HL-60 (cell line): ENCODE data around the gene RGL4.

Source experiments
- GABPA ChIP-seq: IDR thresholded peaks from 2 replicates; pipeline ENCODE4 v1.6.1; 2012; ENCODE audit warnings: low read depth
- SPI1 ChIP-seq: IDR thresholded peaks from 2 replicates; pipeline ENCODE4 v1.6.1; 2012; ENCODE audit warnings: low read depth, mild to moderate bottlenecking, borderline replicate concordance
- TF ChIP-seq, protein P1 (sequence below): IDR thresholded peaks from one replicate; pipeline ENCODE4 v1.5.1; 2011; ENCODE audit warnings: low read length, control low read depth, inconsistent platforms; ENCODE audit not compliant: insufficient read depth
- TF ChIP-seq, protein P2 (sequence below): IDR thresholded peaks from 2 replicates; pipeline ENCODE4 v1.6.1; 2012; ENCODE audit warnings: low read depth; ENCODE audit not compliant: insufficient replicate concordance

DNA sequence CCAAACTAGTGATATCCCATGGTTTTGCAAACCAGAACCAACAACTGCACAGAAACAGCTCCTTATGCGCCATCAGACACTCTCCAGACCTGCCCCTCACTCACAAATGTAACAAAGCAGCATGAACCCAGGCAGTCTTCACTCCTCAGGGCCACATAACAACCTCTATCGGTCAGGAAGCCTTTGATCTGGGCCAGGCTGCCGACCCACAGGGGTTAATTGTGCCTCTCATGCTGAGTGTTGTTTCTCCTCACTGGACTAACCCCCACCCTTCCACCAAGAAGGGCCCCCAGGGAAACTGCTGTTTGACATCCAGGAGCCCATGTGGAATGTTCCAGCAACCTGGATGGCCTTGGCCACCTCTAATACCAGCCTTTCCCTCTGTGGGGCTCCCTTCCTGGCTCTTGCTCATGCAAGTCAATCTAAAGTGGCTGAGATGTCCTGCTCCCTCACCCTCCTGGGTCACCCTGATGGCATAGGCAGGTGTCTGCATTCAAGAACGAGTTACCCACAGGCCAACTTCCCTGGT lies 7.9 kb upstream of the RGL4 start:
- TF ChIP-seq, protein P1, sequence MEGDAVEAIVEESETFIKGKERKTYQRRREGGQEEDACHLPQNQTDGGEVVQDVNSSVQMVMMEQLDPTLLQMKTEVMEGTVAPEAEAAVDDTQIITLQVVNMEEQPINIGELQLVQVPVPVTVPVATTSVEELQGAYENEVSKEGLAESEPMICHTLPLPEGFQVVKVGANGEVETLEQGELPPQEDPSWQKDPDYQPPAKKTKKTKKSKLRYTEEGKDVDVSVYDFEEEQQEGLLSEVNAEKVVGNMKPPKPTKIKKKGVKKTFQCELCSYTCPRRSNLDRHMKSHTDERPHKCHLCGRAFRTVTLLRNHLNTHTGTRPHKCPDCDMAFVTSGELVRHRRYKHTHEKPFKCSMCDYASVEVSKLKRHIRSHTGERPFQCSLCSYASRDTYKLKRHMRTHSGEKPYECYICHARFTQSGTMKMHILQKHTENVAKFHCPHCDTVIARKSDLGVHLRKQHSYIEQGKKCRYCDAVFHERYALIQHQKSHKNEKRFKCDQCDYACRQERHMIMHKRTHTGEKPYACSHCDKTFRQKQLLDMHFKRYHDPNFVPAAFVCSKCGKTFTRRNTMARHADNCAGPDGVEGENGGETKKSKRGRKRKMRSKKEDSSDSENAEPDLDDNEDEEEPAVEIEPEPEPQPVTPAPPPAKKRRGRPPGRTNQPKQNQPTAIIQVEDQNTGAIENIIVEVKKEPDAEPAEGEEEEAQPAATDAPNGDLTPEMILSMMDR, result no peak
- no peak for TF ChIP-seq GABPA
- TF ChIP-seq, protein P2, sequence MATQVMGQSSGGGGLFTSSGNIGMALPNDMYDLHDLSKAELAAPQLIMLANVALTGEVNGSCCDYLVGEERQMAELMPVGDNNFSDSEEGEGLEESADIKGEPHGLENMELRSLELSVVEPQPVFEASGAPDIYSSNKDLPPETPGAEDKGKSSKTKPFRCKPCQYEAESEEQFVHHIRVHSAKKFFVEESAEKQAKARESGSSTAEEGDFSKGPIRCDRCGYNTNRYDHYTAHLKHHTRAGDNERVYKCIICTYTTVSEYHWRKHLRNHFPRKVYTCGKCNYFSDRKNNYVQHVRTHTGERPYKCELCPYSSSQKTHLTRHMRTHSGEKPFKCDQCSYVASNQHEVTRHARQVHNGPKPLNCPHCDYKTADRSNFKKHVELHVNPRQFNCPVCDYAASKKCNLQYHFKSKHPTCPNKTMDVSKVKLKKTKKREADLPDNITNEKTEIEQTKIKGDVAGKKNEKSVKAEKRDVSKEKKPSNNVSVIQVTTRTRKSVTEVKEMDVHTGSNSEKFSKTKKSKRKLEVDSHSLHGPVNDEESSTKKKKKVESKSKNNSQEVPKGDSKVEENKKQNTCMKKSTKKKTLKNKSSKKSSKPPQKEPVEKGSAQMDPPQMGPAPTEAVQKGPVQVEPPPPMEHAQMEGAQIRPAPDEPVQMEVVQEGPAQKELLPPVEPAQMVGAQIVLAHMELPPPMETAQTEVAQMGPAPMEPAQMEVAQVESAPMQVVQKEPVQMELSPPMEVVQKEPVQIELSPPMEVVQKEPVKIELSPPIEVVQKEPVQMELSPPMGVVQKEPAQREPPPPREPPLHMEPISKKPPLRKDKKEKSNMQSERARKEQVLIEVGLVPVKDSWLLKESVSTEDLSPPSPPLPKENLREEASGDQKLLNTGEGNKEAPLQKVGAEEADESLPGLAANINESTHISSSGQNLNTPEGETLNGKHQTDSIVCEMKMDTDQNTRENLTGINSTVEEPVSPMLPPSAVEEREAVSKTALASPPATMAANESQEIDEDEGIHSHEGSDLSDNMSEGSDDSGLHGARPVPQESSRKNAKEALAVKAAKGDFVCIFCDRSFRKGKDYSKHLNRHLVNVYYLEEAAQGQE, result no peak
- no peak for TF ChIP-seq SPI1
